ENCODE data around the gene FCHSD2.
"Not testable (repeated sequence)": the region's sequence is repeated elsewhere in the genome, so short reads cannot be mapped to it uniquely, and the experiment has no call there.

FCHSD2 gene

GRCh38 chr11:72833083-72833733 lies 308.9 kb downstream of the FCHSD2 start:
- no peak for DNase-seq (ENCODE audit: low spot score)

GRCh38 chr11:72832301-72833082 lies 309.6 kb downstream of the FCHSD2 start:
- DNase-seq (ENCODE audit: low spot score): no peak

GRCh38 chr11:72831521-72832300 lies 310.4 kb downstream of the FCHSD2 start:
- DNase-seq (ENCODE audit: low spot score): peak; percentile 76

- DNase-seq (ENCODE audit: low spot score): no peak
Measured at GRCh38 chr11:72829884-72830533, 312.1 kb downstream of the FCHSD2 start.

GRCh38 chr11:72829178-72829577 lies 312.9 kb downstream of the FCHSD2 start:
- DNase-seq (ENCODE audit: low spot score): no peak

- no peak for DNase-seq (ENCODE audit: low spot score)
Measured at GRCh38 chr11:72828692-72829101, 313.4 kb downstream of the FCHSD2 start.

GRCh38 chr11:72828081-72828567 lies 314.0 kb downstream of the FCHSD2 start:
- peak; percentile 43 for DNase-seq (ENCODE audit: low spot score)

- DNase-seq (ENCODE audit: low spot score): not testable (repeated sequence)
Measured at GRCh38 chr11:72827656-72828055, 314.5 kb downstream of the FCHSD2 start.

GRCh38 chr11:72826942-72827480 lies 315.1 kb downstream of the FCHSD2 start:
- no peak for DNase-seq (ENCODE audit: low spot score)

- no peak for DNase-seq (ENCODE audit: low spot score)
Measured at GRCh38 chr11:72826191-72826941, 315.8 kb downstream of the FCHSD2 start.

- DNase-seq (ENCODE audit: low spot score): no peak
Measured at GRCh38 chr11:72825661-72826060, 316.5 kb downstream of the FCHSD2 start.

- DNase-seq (ENCODE audit: low spot score): no peak
Measured at GRCh38 chr11:72824811-72825505, 317.2 kb downstream of the FCHSD2 start.

GRCh38 chr11:72824020-72824419 lies 318.1 kb downstream of the FCHSD2 start:
- no peak for DNase-seq (ENCODE audit: low spot score)

- DNase-seq (ENCODE audit: low spot score): no peak
Measured at GRCh38 chr11:72823105-72823804, 318.9 kb downstream of the FCHSD2 start.

- DNase-seq (ENCODE audit: low spot score): peak; percentile 88
Measured at GRCh38 chr11:72821920-72822799, 320.0 kb downstream of the FCHSD2 start.

- peak; percentile 32 for DNase-seq (ENCODE audit: low spot score)
Measured at GRCh38 chr11:72821221-72821919, 320.7 kb downstream of the FCHSD2 start.

GRCh38 chr11:72820439-72821139 lies 321.5 kb downstream of the FCHSD2 start:
- no peak for DNase-seq (ENCODE audit: low spot score)
